Measurements from ENCODE around the gene MAU2.

Gene MAU2

DNA sequence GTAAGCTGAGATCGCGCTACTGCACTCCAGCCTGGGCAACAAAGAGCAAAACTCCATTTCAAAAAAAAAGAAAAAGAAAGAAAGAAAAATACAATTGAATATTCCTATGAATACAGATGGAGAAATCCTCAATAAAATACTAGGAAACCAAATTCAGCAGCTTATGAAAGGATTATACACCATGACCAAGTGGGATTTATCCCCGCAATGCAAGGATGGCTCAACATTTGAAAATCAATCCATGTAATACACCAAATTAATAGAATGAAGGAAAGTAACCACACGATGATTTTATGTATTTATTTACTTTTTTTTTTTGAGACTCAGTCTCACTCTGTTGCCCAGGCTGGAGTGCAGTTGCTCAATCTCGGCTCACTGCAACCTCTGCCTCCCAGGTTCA is 28.0 kb upstream of the MAU2 start:
- Histone ChIP-seq H3K36me3 (ENCODE audit: control insufficient read depth, insufficient read depth, low read length) (no peaks in the 10 kb centered on the region), H3K27me3 (ENCODE audit: control insufficient read depth, insufficient read depth, low read length) (no peaks in the 10 kb centered on the region), H3K9ac (ENCODE audit: low read length) (no peak overlapping the region), H3K4me3 (ENCODE audit: low read length) (no peak overlapping the region), H3K4me1 (ENCODE audit: control insufficient read depth, insufficient read depth, low read length) (no peaks in the 10 kb centered on the region), H3K9me3 (ENCODE audit: control insufficient read depth, low read length) (no peaks in the 10 kb centered on the region)

DNA sequence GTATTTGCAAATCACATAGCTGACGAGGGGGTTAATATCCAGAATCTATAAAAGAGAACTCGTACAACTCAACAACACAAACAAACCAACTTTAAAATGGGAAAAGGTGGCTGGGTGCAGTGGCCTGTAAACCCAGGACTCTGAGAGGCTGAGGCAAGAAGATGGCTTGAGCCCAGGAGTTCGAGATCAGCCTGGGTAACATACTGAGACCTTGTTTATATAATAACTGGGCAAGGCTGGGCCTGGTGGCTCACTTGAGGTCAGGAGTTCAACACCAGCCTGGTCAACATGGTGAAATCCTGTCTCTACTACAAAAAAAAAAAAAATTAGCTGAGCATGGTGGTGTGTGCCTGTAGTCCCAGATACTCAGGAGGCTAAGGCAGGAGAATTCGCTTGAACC is 25.7 kb upstream of the MAU2 start:
- Histone ChIP-seq H3K4me3 (ENCODE audit: low read length) (no peak overlapping the region), H3K27me3 (ENCODE audit: control insufficient read depth, insufficient read depth, low read length) (no peaks in the 10 kb centered on the region), H3K9ac (ENCODE audit: low read length) (no peak overlapping the region), H3K36me3 (ENCODE audit: control insufficient read depth, insufficient read depth, low read length) (no peaks in the 10 kb centered on the region), H3K9me3 (ENCODE audit: control insufficient read depth, low read length) (no peaks in the 10 kb centered on the region), H3K4me1 (ENCODE audit: control insufficient read depth, insufficient read depth, low read length) (no peaks in the 10 kb centered on the region)

DNA sequence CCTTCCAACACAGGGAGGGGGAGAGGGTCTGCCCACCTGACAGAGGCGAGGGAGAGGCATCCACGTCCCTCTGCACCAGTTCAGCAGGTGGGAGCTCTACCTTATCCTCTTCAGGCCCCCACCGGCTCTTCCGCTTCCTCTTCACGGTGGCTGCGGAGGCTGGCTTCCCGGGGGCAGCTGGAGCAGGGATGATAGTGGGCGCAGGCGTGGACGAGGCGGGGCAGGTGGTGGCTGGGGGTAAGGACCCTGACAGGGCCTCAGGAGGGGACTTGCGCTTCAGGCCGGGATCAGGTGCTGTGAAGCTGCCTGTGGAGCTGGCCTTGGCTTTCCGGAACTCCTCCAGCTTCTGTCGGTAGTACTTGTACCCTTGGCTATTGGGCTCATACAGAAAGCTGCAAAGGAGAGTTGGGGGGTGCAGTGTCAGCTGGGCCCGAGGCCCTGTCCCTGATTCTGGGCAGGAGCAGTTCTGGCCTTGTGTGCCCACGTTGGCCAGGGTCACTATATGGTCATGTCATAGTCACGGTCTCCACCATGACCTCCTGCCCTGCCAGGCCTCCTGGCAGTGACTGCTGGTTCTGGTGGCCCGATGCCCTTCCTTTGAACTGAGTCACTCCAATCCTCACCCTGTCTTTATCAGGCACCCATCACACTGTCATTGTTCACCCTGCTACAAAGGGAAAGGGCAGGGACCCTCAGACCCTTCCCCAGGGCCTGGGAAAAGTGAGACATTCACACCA is 23.5 kb upstream of the MAU2 start:
- Histone ChIP-seq H3K4me3 (ENCODE audit: low read length) (no peak overlapping the region), H3K27me3 (ENCODE audit: control insufficient read depth, insufficient read depth, low read length) (no peaks in the 10 kb centered on the region), H3K9me3 (ENCODE audit: control insufficient read depth, low read length) (no peaks in the 10 kb centered on the region), H3K4me1 (ENCODE audit: control insufficient read depth, insufficient read depth, low read length) (no peaks in the 10 kb centered on the region), H3K36me3 (ENCODE audit: control insufficient read depth, insufficient read depth, low read length) (peaks cover 6% of the 10 kb centered on the region), H3K9ac (ENCODE audit: low read length) (no peak overlapping the region)

DNA sequence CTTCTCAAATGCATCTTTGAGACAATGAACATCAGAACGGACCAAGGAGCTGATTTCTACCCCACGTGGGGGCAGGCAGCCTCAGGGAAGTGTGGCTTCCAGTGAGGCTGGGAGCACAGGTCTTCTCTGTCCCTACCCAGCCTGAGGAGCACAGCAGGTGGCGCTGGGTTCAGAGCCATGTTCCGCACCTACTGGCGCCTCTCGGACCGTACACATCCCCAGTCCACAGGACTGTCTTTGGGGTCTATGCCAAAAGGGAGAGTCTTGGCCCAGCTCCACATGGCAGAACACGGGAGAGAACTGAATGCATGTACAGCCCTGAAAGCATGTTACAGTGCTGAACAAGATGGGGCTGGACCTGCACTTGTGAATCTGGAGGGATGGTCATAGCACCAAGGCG is 22.9 kb upstream of the MAU2 start:
- H3K9ac ChIP-seq (ENCODE audit: low read length), result no peak overlapping the region
- H3K4me1 ChIP-seq (ENCODE audit: control insufficient read depth, insufficient read depth, low read length), result no peaks in the 10 kb centered on the region
- H3K36me3 ChIP-seq (ENCODE audit: control insufficient read depth, insufficient read depth, low read length), result peaks cover 6% of the 10 kb centered on the region

DNA sequence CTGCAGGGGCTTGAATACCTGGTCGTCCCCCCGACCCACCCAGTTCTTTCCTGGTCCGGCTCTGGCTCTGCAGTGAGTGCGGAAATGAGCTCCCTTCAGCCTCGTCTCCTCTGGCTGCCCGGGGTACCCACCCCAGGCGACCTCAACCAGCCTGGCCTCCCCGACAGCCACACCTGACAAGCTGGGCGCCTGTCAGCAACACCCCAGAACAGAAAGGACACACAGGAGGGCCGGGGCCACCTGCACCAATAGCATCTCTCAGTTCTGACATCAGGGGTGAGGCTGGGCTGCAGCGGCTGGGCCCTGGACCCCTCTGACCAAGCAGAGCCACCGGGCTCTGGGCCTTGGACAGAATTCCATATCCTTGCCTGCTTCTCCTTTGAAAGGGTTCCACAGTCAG is 20.0 kb upstream of the MAU2 start:
- no peaks in the 10 kb centered on the region for H3K27me3 ChIP-seq (ENCODE audit: control insufficient read depth, insufficient read depth, low read length)
- no peaks in the 10 kb centered on the region for H3K9me3 ChIP-seq (ENCODE audit: control insufficient read depth, low read length)
- H3K9ac ChIP-seq (ENCODE audit: low read length), result no peak overlapping the region
- H3K4me3 ChIP-seq (ENCODE audit: low read length), result no peak overlapping the region
- peaks cover 6% of the 10 kb centered on the region for H3K36me3 ChIP-seq (ENCODE audit: control insufficient read depth, insufficient read depth, low read length)
- no peaks in the 10 kb centered on the region for H3K4me1 ChIP-seq (ENCODE audit: control insufficient read depth, insufficient read depth, low read length)

More for the DNA sequence above, 22.9 kb upstream of the MAU2 start:
- Histone ChIP-seq H3K4me3 (ENCODE audit: low read length) (no peak overlapping the region), H3K9me3 (ENCODE audit: control insufficient read depth, low read length) (no peaks in the 10 kb centered on the region), H3K27me3 (ENCODE audit: control insufficient read depth, insufficient read depth, low read length) (no peaks in the 10 kb centered on the region)

DNA sequence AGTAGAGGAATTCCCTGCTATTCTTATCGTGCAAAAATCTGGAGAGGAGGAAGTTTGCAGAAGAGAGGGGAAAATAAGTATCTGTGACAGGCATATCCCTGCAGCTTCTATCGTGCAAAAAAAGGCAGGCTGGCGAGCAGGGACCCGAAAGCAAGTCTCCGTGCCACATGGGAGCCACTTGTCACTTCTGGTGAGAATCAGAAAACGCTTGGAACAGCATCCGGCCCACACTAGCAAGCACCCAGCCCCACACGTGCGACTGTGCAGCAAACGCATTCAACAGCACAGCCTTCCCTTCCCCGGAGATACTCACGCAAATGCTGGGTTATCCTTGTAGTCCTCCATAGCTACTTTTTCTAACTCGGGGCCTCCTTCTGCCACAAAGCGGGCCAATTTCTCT is 17.2 kb upstream of the MAU2 start:
- H3K4me1 ChIP-seq (ENCODE audit: control insufficient read depth, insufficient read depth, low read length), result no peaks in the 10 kb centered on the region
- no peak overlapping the region for H3K4me3 ChIP-seq (ENCODE audit: low read length)
- peaks cover 6% of the 10 kb centered on the region for H3K36me3 ChIP-seq (ENCODE audit: control insufficient read depth, insufficient read depth, low read length)
- H3K9ac ChIP-seq (ENCODE audit: low read length), result no peak overlapping the region
- H3K27me3 ChIP-seq (ENCODE audit: control insufficient read depth, insufficient read depth, low read length), result no peaks in the 10 kb centered on the region
- no peaks in the 10 kb centered on the region for H3K9me3 ChIP-seq (ENCODE audit: control insufficient read depth, low read length)

DNA sequence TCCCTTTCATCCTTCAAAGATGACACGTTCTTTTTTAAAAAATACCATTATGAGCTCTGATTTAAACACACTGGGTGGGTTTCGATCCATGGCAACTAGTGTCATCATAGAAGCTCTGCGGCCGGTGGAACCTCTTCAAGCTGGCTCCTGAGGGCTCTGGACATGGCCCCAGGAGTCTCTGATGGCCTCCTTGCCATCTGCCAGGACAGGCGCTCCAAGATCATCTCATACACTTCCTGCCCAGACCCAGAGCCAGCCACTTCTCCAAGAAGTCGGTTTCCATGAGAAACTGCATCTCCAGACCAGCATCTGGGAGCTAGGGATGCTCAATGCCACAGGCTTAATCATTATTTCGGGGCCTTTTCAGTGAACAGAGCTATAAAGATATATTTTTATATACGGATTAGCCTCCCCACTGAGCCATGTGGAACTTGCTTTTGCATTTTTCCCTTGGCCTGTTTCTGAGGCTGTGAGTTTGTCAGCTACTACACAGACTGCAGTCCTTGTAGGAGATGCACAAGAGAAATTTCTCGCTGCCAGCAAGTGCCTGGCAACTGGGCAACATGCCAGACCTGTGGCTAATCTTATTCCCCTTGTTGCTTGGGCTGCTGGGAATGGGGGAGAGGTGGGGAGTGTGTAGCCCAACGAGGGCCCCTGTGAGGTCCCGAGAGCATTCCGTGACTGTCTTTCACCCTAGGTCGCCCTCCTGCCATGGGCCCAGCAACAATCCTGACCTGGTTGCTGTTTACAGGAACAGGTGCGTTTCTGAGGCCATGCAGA is 16.3 kb upstream of the MAU2 start:
- no peak overlapping the region for H3K4me3 ChIP-seq (ENCODE audit: low read length)
- no peaks in the 10 kb centered on the region for H3K4me1 ChIP-seq (ENCODE audit: control insufficient read depth, insufficient read depth, low read length)
- H3K36me3 ChIP-seq (ENCODE audit: control insufficient read depth, insufficient read depth, low read length), result peaks cover 6% of the 10 kb centered on the region
- H3K9me3 ChIP-seq (ENCODE audit: control insufficient read depth, low read length), result no peaks in the 10 kb centered on the region
- no peaks in the 10 kb centered on the region for H3K27me3 ChIP-seq (ENCODE audit: control insufficient read depth, insufficient read depth, low read length)
- no peak overlapping the region for H3K9ac ChIP-seq (ENCODE audit: low read length)

DNA sequence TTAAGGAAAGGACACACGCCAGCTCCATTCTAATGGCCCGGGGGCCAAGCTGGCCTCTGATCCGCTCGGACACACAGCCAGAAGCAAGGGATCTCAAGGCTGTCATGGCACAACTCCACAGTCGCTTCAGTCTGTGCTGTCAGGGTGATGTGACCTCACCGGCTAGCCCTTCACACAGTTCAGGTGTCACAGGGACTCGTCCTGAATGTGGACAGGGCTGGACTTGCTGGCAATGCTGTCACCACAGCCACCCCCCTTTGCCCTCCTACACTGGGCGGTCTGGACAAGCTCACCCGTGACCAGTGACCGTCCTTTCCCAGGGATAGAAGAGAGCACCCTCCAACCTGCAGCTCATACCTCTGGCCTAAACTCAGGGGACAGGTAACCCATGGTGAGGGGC is 15.6 kb upstream of the MAU2 start:
- H3K9ac ChIP-seq (ENCODE audit: low read length), result no peak overlapping the region
- H3K4me1 ChIP-seq (ENCODE audit: control insufficient read depth, insufficient read depth, low read length), result no peaks in the 10 kb centered on the region
- no peak overlapping the region for H3K4me3 ChIP-seq (ENCODE audit: low read length)
- H3K9me3 ChIP-seq (ENCODE audit: control insufficient read depth, low read length), result no peaks in the 10 kb centered on the region
- H3K27me3 ChIP-seq (ENCODE audit: control insufficient read depth, insufficient read depth, low read length), result no peaks in the 10 kb centered on the region
- peaks cover 7% of the 10 kb centered on the region for H3K36me3 ChIP-seq (ENCODE audit: control insufficient read depth, insufficient read depth, low read length)

DNA sequence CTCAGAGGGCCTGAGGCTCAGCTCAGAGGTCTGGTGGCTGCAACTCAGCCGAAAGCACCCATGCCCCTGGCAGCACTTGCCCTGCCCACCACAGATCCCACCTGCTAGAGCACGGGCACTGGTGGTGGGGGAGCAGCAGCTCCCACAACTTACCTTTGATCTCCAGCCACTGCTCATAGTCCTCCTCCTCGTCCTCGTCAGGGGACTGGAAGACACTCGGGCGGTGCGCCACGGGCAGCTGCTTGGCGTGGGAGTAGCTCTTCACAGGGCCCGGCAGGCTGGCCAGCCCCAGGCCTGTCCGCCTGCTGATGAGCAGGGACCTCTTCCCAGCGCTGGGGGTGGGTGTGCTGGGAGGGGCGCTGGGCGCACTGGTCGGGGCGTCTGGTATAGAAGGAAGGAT is 14.9 kb upstream of the MAU2 start:
- Histone ChIP-seq H3K4me3 (ENCODE audit: low read length) (no peak overlapping the region), H3K4me1 (ENCODE audit: control insufficient read depth, insufficient read depth, low read length) (no peaks in the 10 kb centered on the region), H3K9ac (ENCODE audit: low read length) (no peak overlapping the region), H3K27me3 (ENCODE audit: control insufficient read depth, insufficient read depth, low read length) (no peaks in the 10 kb centered on the region), H3K36me3 (ENCODE audit: control insufficient read depth, insufficient read depth, low read length) (peaks cover 12% of the 10 kb centered on the region), H3K9me3 (ENCODE audit: control insufficient read depth, low read length) (no peaks in the 10 kb centered on the region)

DNA sequence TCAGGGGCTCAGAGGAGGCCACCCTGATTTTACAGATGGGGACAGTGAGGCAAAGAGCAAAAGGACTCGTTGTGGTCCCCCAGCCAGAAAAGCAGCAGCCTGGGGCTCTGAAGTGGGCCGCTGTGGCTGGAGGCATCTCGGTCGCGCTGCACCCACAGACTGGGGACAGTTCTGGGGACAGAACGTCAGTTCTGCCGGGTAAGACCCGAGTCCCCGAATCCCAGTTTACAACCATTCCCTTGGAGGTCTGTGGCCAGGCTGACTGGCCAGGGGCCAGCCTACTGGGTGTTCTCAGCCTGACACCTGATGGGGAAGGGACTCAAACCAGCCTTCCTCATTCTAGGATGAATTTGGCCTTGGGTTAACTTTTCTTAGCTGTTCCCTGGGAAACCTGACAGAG is 14.4 kb upstream of the MAU2 start:
- H3K9ac ChIP-seq (ENCODE audit: low read length), result no peak overlapping the region
- H3K4me1 ChIP-seq (ENCODE audit: control insufficient read depth, insufficient read depth, low read length), result no peaks in the 10 kb centered on the region
- peaks cover 11% of the 10 kb centered on the region for H3K36me3 ChIP-seq (ENCODE audit: control insufficient read depth, insufficient read depth, low read length)
- H3K4me3 ChIP-seq (ENCODE audit: low read length), result no peak overlapping the region
- H3K27me3 ChIP-seq (ENCODE audit: control insufficient read depth, insufficient read depth, low read length), result no peaks in the 10 kb centered on the region
- H3K9me3 ChIP-seq (ENCODE audit: control insufficient read depth, low read length), result no peaks in the 10 kb centered on the region

DNA sequence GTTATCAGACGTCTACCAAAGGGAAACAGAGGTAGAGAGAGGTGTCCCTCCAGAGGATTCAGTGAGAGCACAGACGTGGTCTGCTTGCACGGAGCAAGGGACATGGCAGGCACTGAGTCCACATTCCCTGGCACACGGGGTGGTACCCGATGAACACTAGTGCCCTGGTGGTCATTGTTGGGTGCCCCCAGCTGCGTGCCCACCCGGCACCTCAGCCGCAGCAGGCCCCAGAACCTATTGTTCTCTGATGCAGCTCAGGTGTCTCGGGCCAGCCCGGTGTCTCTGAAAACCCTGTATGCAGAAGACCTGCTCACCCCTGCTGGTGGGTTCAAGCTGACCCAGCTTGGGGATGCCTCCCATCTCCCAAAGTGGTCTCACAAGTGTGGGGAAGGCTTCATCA is 12.3 kb upstream of the MAU2 start:
- Histone ChIP-seq H3K4me3 (ENCODE audit: low read length) (no peak overlapping the region), H3K9me3 (ENCODE audit: control insufficient read depth, low read length) (no peaks in the 10 kb centered on the region), H3K27me3 (ENCODE audit: control insufficient read depth, insufficient read depth, low read length) (no peaks in the 10 kb centered on the region), H3K36me3 (ENCODE audit: control insufficient read depth, insufficient read depth, low read length) (peaks cover 6% of the 10 kb centered on the region), H3K4me1 (ENCODE audit: control insufficient read depth, insufficient read depth, low read length) (no peaks in the 10 kb centered on the region), H3K9ac (ENCODE audit: low read length) (no peak overlapping the region)

DNA sequence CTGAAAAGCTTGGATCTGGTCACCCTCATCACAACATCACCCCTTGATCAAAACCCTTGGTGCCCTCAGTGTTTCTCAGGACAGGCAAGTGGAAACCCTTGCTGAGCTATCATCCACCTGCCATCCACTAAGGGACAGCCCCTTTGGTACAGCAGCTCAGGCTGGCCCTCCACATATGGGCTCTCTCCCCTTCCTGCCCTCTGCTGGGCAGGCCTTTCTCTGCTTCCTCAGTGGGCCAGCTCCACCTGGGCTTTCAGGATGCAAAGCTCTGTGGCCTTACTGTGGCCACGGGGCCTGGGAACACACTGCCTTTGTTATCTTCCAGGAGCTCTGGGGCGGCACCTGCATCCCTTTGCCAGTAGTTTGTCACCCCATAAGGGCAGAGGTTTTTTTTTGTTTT is 5.2 kb upstream of the MAU2 start:
- Histone ChIP-seq H3K9ac (ENCODE audit: low read length) (no peak overlapping the region), H3K9me3 (ENCODE audit: control insufficient read depth, low read length) (no peaks in the 10 kb centered on the region), H3K36me3 (ENCODE audit: control insufficient read depth, insufficient read depth, low read length) (peaks cover 1% of the 10 kb centered on the region), H3K4me3 (ENCODE audit: low read length) (no peak overlapping the region), H3K4me1 (ENCODE audit: control insufficient read depth, insufficient read depth, low read length) (peaks cover 11% of the 10 kb centered on the region), H3K27me3 (ENCODE audit: control insufficient read depth, insufficient read depth, low read length) (no peaks in the 10 kb centered on the region)

All from mucosa of stomach (tissue), 1 donor.